Left ventricle myocardium superior (tissue), 1 donor: ENCODE measurements around the gene TMEM40. TPM values are rescaled to one million over a fixed set of nuclear protein-coding genes. Genes with fewer than 3 reads are reported as not detected.
A peak's percentile ranks its signal among the peaks of the same experiment; 100 is the strongest.
"Not testable (repeated sequence)": the region's sequence is repeated elsewhere in the genome, so short reads cannot be mapped to it uniquely, and the experiment has no call there.

Experiments used
- ATAC-seq: fragments of 200-7000 bp; cut with Tn5 transposase; one replicate; pipeline ENCODE4 v1.9.1; 2020; ENCODE audit warnings: mild to moderate bottlenecking, moderate library complexity
- DNase-seq: peaks from one replicate; pipeline ENCODE4 v3.0.0-alpha.2; 2020
- intact Hi-C: fragments of 100-400 bp; cut with micrococcal nuclease; formaldehyde crosslinking; loops from one replicate; pipeline ENCODE4 v1.11.0; 2022
- total RNA-seq: library from RNA; stranded (reverse); fragmentation: NEBNext Ultra II Directional; extraction: Animal tissue kit (Norgen Biotek cat#: 25700); gene quantifications from one replicate; pipeline ENCODE4 v1.2.1, GENCODE V29; 2021
- donor health status: DM: no; HTN: yes; CAD: no; lungs with severe emphysema.

TMEM40 gene
- total RNA-seq, 1 donor from 2014 or later: 2.8 TPM

DNA sequence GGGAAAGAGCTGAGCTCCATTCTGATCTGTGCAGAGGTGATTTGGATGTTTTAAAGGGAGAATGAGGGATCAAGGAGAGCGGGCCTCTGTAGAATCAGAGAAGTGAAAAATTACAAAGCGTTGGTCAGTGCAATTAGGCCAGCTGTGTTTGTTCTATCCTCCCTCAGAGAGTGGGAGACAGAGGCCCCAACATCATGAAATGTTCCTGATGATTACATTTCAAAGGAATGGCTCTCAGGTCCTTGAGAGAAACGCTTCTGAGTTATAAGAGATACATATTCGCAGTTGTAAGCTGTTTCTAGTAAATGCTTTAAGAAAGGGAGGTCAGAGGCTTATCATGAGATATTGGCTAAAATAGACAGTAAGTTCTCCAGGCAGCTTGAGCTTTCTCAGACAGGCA, 21.7 kb upstream of the TMEM40 start:
- ATAC-seq (no peak), DNase-seq (no peak)
- intact Hi-C loops: no loop called here

DNA sequence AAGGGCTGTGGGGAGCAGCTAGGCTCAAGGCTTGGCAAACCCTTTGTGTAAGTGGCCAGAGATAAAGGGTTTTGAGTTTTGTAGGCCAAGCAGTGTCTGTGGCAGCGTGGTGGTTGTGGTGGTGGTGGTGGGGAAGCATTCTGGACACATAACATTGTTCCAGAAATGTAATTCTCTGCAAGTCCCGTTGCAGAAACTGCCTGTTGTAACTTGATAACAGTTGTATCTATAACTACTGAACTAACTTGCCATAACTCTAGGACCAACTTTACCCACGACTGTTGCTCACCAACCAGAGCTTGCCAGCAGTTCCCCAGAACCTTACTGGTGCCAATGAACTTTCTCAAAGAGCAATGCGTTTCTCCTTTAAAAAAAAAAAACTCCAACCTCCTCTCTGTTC, 18.1 kb upstream of the TMEM40 start:
- ATAC-seq (no peak), DNase-seq (no peak)
- intact Hi-C loops: no loop called here

DNA sequence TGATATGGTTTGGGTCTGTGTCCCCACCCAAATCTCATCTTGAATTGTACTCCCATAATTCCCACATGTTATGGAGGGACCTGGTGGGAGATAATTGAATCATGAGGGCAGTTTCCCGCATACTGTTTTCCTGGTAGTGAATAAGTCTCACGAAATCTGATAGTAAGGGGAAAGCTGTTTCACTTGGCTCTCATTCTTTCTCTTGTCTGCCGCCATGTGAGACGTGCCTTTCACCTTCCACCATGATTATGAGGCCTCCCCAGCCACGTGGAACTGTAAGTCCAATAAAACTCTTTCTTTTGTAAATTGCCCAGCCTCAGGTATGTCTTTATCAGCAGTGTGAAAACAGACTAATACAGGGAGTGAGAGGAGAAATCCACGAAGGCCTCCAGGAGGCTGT, 16.9 kb upstream of the TMEM40 start:
- DNase-seq, ATAC-seq, intact Hi-C loops: not testable (repeated sequence)

DNA sequence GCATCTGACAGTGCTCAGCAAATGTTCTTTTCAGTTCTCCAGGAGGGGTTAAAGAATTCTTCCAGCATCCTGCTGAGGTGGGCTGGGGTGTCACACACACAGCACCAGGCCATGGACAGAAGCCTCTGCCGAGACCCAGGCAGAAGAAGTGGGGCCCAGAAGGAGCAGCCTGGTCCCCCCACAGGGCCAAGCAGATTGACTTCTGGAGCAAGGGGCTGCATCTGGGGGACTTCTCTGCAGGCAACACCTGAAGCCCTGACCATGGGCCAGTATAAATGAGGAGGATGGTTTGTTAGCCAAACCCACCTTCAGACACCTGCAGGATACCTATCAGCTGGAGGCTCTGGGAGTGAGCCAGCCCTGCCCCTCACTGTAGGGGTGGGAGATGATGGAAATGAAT, 16.2 kb upstream of the TMEM40 start:
- ATAC-seq (no peak), DNase-seq (no peak)
- intact Hi-C loops: no loop called here

DNA sequence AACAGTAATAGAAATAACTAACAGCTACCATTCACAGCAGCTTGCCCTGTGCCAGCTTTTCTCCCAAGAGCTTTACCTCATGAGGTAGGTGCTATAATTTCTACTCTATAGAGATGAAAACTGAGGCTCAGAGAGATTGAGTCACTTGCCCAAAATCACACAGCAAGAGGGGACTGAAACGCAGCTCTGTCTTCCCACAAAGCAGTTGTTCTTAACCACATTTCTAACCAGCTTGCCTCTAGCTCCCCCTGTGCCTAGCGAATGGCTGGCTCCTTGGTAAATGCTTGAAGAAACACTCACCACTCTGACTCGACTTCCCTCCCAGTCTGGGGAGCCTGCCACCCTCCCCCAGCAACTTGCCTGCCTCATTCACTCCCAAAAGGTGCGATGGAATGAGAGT, 15.6 kb upstream of the TMEM40 start:
- DNase-seq (no peak), ATAC-seq (no peak)
- intact Hi-C loops: no loop called here

DNA sequence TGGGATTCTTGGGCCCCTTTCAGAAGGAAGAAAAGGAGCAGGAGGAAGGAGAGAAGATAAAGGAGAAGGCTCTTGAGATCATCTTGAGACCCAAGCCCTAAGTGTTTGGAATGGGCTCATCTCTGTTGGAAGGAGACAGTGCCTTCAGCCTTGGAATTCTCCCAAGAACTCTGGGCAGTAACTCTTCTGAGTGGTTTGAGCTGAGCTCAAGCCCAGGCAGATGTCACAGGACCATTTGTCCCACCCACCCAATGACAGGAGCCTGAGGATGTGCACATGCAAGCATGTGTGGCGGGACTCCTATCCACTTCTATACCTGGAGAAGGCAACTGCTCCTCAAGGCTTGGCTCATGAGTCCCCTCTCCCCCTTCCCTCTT, 14.6 kb upstream of the TMEM40 start:
- no peak for DNase-seq
- intact Hi-C loops: no loop called here
- no peak for ATAC-seq

DNA sequence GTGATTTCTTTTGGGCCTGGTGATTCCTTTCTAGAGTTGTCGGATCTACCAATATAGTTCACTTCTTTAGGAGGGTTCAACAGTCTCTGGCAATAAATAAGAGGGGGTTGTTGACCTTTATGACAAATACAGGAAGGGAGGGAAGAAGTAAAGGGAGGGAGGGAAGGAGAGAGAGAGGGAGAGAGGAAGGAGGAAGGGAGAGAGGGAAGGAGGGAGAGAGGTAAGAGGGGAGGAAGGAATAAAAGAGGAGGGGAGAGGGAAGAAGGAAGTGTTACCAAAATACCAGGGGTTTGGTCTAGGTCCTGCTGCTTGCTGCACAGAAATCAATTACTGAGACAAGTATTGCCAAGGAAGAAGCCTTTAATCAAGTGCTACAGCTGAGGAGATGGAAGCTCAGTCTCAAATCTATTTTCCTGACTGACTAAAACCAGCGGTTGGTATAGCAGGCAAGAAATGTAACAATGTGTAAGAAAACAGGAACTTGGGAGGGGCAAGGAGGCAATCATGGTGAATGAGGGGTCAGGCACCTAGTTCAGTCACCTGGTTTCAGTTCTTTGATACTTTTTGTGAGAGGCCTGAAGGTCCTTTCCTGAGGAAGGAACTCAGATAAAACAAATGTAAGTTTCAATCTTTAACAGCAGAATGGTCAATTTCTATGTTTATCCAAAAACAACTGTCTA, 14.1 kb upstream of the TMEM40 start:
- no peak for ATAC-seq
- intact Hi-C loops: no loop called here
- no peak for DNase-seq

DNA sequence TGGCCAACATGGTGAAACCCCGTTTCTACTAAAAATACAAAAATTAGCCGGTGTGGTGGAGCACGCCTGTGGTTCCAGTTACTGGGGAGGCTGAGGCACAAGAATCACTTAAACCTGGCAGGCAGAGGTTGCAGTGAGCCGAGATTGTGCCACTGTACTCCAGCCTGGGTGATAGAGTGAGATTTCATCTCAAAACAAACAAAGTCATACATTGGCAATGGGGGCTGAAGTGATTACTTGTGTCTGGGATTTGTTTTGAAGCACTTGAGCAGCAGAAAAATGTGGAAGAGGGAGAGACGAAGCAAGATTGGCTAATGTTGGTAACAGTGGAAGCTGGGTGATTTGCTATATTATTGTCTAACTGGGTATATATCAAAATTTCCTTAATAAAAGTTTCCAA, 13.4 kb upstream of the TMEM40 start:
- ATAC-seq: no peak

DNA sequence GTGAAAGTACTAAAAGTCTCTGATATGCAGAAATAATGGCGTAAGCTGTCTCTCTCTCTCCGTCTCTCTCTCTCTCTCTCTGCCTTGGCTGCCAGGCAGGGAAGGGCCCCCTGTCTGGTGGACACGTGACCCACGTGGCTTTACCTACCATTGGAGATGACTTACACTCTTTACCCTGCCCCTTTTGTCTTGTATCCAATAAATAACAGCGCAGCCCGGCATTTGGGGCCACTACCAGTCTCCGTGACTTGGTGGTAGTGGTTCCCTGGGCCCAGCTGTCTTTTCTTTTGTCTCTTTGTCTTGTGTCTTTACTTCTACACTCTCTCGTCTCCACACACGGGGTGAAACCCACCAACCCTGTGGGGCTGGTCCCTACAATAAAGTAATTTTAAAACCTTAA, 12.2 kb upstream of the TMEM40 start:
- intact Hi-C loops: no loop called here
- no peak for ATAC-seq

More for the DNA sequence above, 13.4 kb upstream of the TMEM40 start:
- intact Hi-C loops: no loop called here
- no peak for DNase-seq

DNA sequence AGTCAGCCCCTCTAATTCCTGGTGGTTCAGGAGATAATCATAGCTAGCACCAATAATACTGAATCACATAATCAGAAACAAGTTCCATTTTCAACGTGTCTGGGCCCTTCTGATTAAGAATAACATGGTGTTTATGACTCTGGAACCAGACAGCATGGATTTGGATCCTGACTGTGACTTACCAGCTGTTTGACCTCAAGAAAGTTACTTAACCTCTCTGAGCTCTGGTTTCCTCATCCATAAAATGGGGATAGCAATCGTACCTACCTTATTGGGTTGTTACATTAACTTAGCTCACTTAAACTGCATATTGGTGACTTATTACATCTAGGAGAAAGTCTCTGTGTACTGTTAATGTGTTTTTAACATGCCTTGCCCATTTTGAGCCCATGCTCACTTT, 10.7 kb upstream of the TMEM40 start:
- intact Hi-C loops: no loop called here
- ATAC-seq (no peak), DNase-seq (no peak)

More for the DNA sequence above, 12.2 kb upstream of the TMEM40 start:
- no peak for DNase-seq

DNA sequence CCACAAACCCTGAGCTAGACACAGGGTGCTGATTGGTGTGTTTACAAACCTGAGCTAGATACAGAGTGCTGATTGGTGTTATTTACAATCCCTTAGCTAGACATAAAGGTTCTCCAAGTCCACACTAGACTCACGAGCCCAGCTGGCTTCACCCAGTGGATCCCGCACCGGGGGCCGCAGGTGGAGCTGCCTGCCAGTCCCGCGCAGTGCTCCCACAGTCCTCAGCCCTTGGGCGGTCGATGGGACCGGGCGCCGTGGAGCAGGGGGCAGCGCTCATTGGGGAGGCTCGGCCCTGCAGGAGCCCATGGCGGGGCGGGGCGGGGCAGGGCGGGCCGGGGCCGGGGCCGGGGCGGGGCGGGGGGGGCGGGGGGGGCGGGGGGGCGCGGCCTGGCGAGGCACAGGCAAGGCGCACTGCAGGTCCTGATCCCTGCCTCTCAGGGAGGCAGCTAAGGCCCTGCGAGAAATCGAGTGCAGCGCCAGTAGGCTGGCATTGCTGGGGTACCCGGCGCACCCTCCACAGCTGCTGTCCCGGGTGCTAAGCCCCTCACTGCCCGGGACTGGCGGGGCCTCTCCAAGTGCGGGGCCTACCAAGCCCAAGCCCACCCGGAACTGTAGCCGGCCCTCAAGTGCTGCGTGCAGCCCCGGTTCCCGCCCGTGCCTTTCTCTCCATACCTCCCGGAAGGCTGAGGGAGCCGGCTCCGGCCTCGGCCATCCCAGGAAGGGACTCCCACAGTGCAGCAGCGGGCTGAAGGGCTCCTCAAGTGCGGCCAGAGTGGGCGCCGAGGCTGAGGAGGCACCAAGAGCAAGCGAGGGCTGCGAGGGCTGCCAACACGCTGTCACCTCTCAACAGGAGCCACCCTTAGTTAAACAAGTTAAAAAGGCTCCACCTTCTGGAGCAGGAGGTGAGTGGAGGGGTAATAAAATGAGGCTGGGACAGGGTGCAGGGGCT, 9.8 kb upstream of the TMEM40 start:
- intact Hi-C loops: no loop called here
- peak; percentile 47 for DNase-seq
- peak; percentile 57 for ATAC-seq

DNA sequence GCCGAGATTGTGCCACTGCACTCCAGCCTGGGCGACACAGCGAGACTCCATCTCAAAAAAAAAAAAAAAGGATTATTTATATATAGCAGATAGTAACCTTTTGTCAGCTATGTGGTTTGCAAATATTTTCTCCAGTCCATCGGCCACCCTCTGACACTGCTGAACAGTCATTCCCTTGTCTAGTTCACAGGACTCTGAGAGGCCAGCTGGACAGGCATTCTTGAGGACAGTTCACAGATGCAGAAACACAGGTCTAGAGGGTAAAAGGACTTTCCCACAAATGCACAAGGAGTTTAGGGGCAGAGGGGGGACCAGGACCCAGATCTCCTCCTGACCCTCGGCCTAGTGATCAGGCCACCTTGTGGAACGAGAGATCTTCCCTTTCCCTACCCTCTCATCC, 7.5 kb upstream of the TMEM40 start:
- intact Hi-C loops: no loop called here
- no peak for DNase-seq
- no peak for ATAC-seq

DNA sequence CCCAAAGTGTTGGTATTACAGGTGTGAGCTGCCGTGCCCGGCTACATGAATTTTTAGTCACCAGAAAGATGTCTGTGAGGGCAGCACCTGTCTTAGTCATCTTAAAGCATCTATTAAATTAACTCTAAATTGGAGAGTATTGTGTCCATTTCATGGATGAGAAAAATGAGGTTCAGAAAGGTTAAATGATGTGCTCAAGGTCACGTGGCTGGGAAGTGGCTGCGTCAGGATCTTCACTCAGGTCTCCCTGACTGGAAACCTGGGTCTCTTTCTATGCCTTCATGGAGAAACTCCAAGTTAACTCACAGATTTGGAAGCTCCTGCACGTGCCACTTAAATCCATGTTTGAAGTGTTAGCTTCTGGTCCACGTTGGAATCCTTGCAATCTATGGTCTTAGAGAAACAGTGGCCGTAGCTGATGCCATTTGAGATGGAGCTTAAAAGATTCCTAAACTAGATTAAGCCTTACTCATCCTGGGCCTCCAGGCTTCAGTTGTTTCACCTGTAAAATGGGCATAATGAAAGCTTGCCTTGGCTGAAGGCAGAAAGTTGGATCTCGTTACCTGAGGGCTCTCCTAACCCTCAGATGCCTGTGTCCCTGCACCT, 5.2 kb upstream of the TMEM40 start:
- ATAC-seq (no peak), DNase-seq (no peak)
- intact Hi-C loops: no loop called here

DNA sequence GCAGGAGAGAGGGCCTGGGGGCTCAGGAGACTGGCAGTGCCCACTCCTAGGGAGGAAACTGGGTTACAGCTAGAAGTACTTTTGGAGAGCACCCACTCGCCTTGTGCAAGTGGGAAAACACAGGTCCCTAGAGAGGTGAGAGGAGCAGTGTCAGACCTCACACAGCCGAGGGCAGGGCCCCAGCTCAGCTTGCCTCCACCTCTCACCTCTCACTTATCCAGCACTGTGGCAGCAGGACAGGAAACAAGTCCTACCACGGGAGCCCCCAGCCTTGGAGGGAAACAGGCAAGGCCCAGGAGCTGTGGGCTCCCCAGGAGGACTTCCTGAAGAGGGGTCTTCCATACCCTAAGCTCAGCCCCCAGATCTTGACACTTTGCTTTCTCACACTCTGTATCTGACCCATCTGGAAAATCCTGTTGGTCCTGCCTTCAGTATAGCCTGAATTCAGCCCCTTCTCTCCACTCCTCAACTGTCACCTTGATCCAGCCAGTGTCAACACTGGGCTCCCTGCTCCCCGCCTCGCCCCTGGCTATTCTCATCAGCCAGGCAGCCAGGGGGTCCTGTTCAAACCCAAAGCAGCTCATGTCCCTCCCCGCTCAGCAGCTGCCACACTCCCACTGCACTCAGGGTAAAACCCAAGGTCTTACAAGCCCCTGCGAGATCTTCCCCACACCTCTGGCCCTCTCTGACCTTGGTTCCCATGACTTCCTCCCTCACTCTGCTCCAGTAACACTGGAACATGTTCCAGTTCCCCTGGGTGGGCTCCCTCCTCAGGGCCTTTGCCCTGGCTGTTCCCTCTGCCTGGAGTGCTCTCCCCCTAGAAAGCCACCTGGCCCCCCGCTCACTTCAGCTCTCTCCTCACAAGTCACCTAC, 870 bp upstream of the TMEM40 start:
- ATAC-seq: no peak
- intact Hi-C loops: no loop called here
- no peak for DNase-seq

DNA sequence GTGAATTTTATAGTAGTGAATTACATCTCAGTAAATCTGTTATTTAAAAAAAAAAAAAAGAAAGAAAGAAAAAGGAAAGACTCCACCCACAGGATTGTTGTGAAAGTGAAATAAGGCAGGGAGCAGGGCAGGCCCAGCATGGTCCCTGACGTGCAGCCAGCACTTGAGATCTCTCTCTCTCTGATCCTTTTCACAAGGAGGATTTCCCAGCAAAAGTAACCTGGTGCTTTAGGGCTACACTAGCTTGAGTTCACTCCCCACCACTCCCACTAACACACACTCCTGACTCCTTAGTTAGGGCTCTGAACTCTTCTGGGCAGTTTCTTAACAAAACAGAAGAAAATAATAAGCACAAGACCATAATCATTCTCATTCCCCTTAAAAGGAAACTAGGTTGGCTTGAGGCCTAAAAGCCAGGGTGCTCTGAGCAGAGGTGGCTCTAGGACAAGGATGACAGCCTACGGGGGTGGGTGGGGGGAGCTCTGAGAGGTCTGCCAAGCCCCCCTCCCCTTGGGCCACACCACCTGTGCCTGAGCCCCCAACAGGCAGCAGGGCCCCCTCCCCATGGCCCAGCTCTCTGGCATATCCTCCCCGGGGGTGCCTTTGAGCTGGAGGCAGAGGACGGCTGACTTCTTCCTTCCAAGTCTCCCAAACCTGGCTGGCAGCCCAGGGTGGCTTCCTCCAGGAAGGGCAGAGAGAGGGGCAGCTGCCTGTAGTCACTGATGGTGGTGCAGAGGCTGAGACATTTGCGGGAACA, 856 bp downstream of the TMEM40 start:
- intact Hi-C loops: no loop called here

DNA sequence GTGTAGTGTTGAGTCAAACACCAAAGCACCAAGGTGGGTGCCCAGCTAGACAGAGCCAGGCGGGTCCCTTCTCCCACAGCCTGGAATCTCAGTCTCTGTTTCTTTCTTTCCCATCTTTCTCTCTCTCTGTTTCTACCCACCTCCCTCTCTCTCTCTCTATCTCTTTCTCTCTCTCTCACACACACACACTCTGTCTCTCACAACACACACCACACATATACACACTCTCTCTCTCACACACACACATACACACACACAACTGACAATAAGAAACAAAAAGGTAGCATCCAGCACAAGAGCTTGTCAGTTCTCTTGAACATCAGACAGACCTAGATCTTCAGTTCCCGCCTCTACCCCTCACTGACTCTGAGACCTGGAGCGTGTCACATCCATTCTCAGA, 2.4 kb downstream of the TMEM40 start:
- DNase-seq (no peak), ATAC-seq (no peak)
- intact Hi-C loops: no loop called here

More for the DNA sequence above, 856 bp downstream of the TMEM40 start:
- DNase-seq: peak; percentile 61
- ATAC-seq: peak; percentile 75

DNA sequence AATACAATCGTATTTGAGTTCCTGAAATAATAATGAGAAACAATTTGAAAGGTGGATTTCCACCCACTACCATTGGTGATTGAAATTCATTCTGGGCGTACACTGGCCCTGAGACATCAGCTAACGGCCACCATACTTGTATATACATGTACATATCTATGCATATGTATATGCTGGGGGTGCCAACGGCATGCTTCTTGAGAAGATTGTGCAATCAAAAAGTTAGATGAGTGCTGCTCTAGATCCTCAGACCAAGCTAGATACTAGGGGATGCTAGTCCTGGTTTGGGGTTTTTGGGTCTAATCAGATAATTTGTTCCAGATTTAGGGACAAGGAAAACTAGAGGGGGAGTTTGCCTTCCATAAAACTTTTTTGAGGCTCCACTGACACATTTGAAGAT, 2.9 kb downstream of the TMEM40 start:
- DNase-seq: no peak
- intact Hi-C loops: no loop called here
- ATAC-seq: no peak

DNA sequence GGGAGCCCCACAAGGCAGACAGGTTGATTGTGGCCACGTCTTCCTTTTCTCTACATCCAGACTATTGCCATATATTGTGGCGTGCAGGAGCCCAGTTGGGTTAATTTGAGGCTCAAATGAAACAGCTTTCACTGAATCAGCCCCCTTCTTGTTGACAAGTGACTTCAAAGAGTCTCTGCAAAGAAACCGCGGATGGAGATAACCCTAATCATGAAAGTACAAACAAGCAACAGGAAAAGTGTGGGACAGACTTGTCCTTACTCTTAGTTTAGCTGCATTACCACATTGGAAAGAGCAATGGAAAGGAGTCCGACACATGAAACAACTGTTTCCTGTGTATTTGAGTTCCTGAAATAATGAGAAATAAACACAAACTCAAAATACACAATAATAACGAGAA, 3.3 kb downstream of the TMEM40 start:
- ATAC-seq (no peak), DNase-seq (no peak)
- intact Hi-C loops: no loop called here

DNA sequence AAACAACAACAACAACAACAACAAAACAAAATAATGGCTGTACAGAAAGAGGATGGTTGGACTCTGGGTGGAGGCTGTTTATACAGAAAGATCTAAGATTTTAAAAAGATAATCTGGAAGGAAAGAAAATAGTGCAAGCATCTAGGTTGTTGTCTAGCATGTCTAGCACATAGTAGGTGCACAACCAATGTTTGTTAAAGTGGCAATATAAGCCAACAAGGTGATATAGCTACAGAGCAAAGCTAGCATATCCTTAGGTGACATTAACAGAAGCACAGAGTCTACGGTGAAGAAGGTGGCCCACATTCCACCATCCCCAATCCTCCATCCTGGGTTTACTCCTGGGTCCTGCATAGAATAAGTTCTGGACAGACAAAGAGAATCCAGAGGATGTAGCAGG, 4.7 kb downstream of the TMEM40 start:
- DNase-seq: no peak
- no peak for ATAC-seq
- intact Hi-C loops: no loop called here
